ENCODE data around the gene COX7A2.

Gene COX7A2

DNA sequence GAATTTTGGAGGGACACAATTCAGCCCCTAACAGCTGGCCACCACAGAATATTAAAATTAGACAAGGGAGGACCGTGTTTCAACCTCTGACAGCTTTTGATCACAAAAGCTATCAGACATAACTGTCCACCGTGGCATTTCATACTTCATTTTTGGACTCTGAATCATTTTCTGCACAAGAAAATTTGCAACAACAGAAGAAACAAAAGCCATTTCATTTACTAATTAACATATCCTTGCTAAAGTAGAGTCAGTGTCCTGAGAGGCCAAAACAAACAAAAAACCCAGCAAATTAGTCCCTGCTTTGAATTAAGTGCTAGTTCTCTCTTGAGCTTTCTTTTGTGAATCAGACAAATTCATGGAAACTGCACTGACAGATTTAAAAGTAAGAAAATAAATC, 20.2 kb downstream of the COX7A2 start:
- FAIRE-seq (no peak), DNase-seq (ENCODE audit: extremely low spot score, insufficient read length, low read depth) (no peak)

- no peak for FAIRE-seq
- DNase-seq (ENCODE audit: extremely low spot score, insufficient read length, low read depth): no peak
Observed at GRCh38 chr6:75222261-75222660, 21.3 kb downstream of the COX7A2 start.

- DNase-seq (ENCODE audit: extremely low spot score, insufficient read length, low read depth) (no peak), FAIRE-seq (no peak)
Observed at GRCh38 chr6:75221116-75221515, 22.5 kb downstream of the COX7A2 start.

DNA sequence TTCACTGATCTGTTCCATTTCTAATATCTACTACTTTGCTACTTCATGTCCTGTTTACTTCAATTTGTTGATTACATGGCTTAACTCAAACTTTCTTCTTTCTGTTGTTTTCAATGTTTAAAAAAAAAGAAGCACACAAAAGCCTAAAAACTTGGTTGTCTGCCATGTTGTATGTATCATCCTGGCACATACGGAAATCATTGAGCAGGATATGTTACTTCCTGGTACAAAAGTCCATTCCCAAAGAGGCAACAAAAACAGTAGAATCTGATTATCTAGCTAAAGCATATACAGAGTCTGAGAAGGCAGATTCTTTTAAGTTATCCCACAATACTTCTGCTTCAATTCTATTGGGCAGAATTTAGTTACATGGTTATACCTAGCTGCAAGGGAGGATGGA, 23.2 kb downstream of the COX7A2 start:
- FAIRE-seq (no peak), DNase-seq (ENCODE audit: extremely low spot score, insufficient read length, low read depth) (no peak)

DNA sequence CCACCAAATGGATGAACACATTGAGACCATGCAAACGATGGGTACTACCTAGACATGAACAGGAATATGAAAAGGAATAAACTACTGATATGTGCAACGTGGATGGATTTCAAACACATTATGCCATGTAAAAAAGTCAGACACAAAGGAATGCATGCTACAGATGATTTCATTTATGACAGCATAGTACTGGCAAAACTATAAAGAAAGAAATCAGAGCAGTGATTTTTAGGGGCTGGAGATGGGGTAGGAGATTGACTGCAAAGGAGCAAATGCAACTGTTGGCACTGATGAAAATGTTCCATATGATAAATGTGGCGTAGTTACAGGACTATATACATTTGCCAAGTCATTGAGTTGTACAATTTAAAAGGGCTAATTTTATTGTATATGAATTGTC, 24.3 kb downstream of the COX7A2 start:
- DNase-seq (ENCODE audit: extremely low spot score, insufficient read length, low read depth): no peak
- no peak for FAIRE-seq

GRCh38 chr6:75217193-75217592, 26.4 kb downstream of the COX7A2 start:
- FAIRE-seq: no peak
- no peak for DNase-seq (ENCODE audit: extremely low spot score, insufficient read length, low read depth)

DNA sequence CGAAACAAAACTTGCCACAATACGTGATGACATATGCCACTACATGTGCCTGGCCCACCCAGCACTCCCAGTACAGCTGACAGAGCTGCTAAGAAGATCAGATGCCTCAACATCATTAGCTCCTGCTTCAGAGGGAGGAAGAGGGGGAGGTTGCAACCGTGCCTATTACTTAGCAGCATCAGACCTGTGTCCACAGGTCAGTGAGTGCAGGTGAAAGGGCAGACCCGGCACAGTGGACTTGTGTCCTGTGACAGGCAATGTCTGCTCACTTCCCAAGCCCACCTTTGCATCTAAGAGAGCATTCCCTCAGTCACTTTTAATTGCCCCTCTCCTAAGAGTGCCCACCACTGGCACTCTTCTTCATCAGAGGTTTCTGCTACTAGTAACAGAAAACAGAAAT, 28.3 kb downstream of the COX7A2 start:
- DNase-seq (ENCODE audit: extremely low spot score, insufficient read length, low read depth) (no peak), FAIRE-seq (no peak)

DNA sequence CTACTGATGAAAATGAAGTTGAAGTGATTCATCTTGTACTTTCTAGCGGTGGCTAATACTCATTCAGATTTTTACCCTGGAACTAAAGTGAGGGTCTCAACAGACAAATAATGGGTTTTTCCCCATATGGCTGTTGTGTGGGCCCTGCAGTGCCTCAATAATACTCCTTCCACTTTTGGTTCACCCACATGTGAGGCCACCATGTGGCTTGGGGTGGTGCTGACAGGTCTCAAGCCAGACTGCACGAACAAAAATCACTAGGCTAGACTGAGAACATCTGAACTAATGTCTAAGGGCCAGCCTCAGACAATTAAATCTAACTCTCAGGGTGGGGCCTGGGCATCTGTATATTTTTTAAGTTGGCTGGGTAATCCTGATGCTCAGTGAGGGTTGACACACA, 29.9 kb downstream of the COX7A2 start:
- DNase-seq (ENCODE audit: extremely low spot score, insufficient read length, low read depth): no peak
- FAIRE-seq: no peak

GRCh38 chr6:75213112-75213511, 30.5 kb downstream of the COX7A2 start:
- DNase-seq (ENCODE audit: extremely low spot score, insufficient read length, low read depth) (no peak), FAIRE-seq (no peak)

DNA sequence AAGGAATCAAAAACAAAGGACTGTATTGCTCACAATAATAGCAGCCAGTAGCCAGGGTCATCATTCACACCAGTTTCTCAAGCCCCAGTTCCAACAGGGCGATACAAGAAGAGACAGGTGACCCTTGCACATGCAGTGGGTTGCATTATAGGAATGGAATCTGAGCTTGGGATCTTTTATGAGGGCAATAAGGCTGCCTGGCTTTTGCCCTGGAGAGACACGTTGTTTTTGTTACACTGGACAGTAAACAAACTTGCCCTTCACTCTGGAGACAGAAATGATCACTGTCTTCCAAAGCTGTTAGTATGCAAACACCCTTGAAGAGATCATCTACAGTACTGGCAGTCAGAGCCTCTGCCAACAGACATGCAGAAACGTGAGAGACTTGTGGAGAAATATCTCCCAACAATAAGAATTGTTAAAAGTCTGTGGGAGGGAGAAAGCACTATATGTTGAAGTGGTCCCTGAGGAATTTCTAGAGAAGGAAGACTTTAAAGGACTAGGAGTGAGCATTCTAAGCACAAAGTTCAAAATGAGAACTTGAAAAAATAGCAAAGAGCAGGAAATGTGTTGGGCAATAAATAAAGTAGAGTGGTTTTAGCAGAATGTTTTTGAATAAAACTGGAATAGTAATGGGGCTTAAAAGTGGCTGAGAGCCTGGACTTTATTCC, 31.5 kb downstream of the COX7A2 start:
- FAIRE-seq (no peak), DNase-seq (ENCODE audit: extremely low spot score, insufficient read length, low read depth) (no peak)

- DNase-seq (ENCODE audit: extremely low spot score, insufficient read length, low read depth): no peak
- peak; percentile 62 for FAIRE-seq
Observed at GRCh38 chr6:75210885-75211739, 32.5 kb downstream of the COX7A2 start.

DNA sequence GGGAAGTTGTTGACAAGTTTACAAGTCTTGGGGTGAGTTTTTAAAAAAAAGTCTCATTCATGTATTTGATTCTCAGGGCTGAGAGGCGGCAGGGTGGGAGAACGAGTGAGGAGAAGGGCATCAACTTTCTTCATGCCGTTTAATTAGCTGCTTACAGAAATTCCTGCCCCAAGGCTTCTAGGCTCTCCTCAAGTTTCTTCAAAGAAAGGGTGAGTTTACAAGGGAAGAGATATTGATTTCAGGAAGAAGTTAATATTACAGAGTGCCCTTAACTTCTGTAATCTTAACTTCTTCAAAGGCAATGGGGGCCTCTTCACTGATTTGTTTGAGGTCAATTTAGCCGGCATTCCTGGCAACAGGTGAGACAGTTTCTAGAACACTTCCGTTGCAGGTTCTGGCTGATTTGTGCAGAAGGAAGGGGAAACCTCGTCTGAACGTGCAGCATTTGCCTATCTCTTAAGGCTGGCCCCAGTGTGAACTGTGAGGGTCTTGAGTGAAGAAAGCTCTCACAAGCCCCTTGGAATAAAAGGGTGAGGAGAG, 34.3 kb downstream of the COX7A2 start:
- no peak for FAIRE-seq
- DNase-seq (ENCODE audit: extremely low spot score, insufficient read length, low read depth): no peak

GRCh38 chr6:75208298-75209183, 35.1 kb downstream of the COX7A2 start:
- FAIRE-seq (peak; percentile 86), DNase-seq (ENCODE audit: extremely low spot score, insufficient read length, low read depth) (no peak)

GRCh38 chr6:75206576-75207342, 36.8 kb downstream of the COX7A2 start:
- DNase-seq (ENCODE audit: extremely low spot score, insufficient read length, low read depth) (no peak), FAIRE-seq (no peak)

DNA sequence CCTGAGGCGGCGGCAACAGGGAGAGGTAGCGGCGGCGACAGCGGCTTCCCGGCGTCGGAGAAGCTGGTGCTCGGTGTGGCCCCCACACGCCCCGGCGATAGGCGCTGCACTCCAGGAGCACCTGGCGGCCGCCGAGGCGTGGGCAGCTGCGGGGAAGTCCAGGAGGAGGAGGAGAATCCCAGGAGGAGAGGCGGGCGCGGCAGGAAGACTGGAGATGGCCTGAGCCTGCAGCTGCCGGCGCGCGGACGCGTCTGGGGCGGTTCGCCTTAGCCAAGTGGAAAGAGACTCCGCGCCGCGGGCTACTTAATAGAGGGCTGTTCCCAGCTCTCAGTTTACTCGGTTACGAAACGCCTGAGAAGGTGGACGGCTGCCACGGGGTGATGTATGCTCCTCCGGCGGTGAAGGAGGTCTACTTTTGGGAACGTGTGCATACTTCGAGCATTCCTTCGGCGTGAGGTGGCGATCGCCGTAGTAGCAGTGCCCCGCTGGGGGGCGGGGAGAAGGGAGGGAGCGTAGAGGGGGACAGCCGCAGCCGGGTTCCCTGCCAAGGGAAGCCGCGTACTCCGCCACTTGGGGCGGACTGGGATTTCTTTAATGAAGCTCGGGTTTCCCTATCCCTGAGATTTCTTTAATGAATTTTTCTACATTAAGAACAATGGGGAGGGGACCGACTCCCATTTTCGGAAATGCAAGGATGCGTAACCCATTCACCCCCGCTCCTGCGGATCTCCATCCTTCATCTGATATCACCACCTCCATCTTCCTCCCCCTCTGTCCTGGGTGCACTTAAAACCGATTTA, 37.6 kb downstream of the COX7A2 start, which contains the start of gene COL12A1:
Gene COL12A1 (minus strand): TSS at position 278 of the 800 bp plus-strand sequence. CDS start 3,261 bp downstream, outside the sequence.
- DNase-seq (ENCODE audit: extremely low spot score, insufficient read length, low read depth) (no peak), FAIRE-seq (no peak)

DNA sequence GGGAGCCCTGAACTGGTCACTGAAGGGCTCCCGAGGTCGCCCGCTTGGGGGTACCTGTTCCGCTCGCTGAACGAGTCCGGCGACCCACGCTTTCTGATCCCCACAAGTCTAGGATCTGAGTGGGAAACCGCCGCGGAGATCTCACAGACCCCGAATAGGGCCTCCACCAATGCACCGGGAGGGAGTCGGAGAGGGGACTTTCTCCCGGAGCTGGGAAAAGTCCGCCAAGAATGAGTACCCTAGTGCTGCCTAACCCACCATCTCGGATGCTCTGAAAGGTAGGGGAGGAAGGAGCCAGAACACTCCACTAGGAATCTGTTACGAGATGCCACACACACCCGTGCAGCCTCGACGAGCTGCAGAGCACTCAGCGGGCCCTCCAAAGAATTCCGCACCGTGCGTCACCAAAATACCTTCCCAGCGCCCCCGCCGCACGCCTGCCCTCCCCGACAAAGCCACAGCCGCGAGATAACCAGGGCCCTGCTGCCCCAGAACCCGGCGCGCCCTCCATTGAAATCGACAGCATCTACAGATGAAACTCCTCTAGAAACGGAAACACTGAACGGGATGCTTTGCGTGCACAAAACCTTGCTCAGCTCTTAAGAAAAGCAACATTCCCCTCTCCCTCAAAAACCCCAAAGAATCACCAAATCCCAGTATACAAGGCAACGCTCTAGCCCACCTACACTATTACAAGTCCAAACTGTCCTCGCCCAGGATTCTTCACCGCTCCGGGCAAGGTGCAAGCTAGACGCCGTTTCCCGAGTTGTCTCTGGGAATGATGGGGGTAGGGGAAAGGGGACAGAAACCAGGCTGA, 38.4 kb downstream of the COX7A2 start:
- no peak for DNase-seq (ENCODE audit: extremely low spot score, insufficient read length, low read depth)
- FAIRE-seq: no peak

GRCh38 chr6:75204217-75204958, 39.2 kb downstream of the COX7A2 start:
- DNase-seq (ENCODE audit: extremely low spot score, insufficient read length, low read depth) (no peak), FAIRE-seq (peak; percentile 73)

Measured in GM18507 (cell line).